GM21529 (cell line): Measurements from ENCODE around the gene KY.
"Not testable (repeated sequence)": the region's sequence is repeated elsewhere in the genome, so short reads cannot be mapped to it uniquely, and the experiment has no call there.

Source experiments
- ATAC-seq: cut with Tn5 transposase; IDR thresholded peaks from one replicate; pipeline ENCODE4 v1.9.1; 2021; ENCODE audit not compliant: unreplicated experiment

The KY gene

GRCh38 chr3:134603956-134604355 lies 46.9 kb downstream of the KY start:
- no peak for ATAC-seq

DNA sequence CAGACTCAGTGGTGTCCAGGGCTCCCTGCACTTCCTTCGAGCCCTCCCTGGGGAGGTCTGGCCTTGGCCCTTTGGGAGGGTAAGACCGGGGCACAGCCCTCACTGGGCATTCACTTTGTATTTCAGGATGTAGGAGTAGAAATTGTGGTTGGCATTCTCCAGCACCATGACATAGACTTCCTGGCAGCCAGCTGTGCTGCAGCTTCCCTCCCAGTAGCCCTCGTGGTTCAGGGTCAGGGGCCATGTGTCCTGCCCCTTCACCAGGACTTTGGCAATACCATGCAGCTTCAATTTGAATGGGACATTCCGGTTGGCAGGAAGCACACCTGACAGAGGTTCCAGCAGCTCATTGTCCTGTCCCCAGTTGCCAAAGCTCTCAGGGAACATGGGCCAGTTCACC lies 47.3 kb downstream of the KY start:
- ATAC-seq = no peak

DNA sequence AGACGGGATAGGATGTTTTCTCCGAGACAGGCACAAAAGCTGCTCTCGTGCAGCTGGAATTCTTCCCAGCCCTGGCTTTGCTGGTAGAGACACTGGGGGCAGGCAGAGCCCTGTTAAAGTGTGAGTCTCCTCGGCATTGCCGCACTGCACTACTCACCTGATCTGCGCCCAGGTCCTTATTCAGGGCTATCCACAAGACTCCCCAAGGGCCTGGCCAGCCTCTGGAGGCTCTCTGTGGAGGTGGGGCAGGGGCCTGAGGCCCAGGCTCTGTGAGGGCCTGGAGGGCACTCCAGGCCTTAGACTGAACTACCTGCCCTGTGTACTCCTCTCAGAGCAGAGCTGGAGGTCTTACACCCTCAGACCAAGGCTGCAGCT lies 48.4 kb downstream of the KY start:
- ATAC-seq = no peak

DNA sequence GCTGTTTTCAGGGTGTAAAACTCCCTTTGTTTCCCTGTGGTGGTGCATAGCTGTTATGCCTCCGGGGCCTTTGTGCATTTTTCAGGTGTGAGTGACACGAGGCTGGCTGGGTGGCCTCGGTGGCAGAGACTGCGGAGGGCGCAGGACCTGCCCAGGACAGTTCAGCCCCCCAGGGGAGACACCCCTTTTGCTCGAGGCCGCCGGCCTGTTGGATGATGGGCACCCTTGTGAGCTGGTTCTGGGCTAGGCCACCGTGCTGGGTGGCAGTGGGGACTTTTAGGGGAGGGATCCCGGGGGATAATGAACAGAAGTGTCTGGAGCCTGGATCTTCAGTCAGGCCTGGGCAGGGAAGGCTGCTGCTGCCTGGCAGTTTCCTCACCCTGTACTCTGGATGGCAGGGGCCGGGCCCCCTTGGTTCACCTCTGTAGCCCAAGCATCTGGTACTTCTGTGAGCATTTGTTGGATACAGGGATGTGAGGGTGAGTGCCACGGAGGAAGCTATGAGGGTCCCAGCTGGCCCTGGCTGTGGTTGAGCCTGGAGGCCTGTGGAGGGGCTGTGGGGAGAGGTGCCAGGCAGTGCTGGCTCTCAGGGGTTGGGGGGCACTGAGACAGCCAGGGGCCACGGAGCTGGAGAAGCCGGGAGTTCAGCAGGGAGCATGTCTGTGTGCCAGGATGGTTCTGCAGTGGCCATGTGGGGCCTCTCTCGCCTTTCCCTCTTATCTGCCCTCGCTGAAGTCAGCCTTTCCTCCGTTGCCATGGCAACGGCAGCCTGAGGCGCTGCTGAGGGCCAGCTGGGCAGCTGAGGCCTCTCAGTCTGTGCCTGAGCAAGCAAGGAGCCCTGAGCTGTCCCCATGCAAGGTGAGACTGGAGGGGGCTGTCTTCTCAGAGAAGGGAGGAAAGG lies 49.0 kb downstream of the KY start:
- no peak for ATAC-seq

GRCh38 chr3:134600685-134601463 lies 49.9 kb downstream of the KY start:
- peak; percentile 79 for ATAC-seq

- peak; percentile 15 for ATAC-seq
These were observed 50.6 kb downstream of the KY start for GRCh38 chr3:134600206-134600605.

GRCh38 chr3:134598763-134599545 lies 51.9 kb downstream of the KY start:
- ATAC-seq = no peak

DNA sequence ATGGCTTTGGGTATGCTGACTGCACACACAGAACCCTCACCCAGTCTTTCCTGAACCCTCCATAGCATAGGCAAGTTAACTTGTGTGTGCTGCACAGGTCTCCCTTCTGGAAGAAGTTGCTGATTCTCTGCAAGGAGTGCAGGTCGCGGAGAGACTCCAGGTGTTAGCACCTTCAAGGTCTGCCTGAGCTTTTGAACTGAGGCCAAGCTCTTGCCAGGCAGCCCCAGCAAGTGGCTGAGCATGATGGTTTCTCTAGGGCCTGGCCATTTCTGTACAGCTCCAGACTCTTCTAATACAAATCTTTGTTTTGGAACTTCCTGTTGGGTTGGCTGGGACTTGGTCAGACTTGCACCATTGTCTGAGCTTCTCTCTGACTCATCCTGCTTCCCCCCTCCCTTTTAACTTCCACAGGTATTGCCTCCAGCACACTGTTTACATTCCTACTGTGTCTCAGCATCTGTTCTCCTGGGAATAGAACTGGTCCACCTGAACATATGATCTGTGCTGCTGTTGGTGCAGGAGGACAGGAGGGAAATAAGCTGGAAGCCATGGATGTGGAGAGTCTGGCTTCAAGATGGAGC lies 53.3 kb downstream of the KY start:
- no peak for ATAC-seq

- not testable (repeated sequence) for ATAC-seq
These were observed 55.8 kb downstream of the KY start for GRCh38 chr3:134594986-134595385.

DNA sequence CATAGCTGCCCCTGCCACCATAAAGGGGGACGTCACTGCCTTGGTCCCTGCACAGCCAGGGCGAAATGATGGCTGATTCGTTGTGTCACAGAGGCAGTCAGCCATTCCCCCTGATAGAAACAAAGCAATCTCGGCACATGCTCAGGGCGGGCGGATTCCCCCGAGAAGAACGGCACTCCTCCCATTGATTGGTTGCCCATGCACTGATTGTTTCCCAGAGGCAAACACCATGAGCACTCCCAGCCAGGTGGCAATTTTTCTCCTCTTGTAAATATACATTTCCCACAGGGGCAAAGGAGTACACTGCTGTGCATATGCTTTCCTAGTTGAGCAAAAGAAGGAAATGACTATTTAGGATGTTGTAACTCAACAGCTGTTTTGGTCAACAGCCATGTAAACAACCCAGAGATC lies 56.5 kb downstream of the KY start:
- no peak for ATAC-seq

DNA sequence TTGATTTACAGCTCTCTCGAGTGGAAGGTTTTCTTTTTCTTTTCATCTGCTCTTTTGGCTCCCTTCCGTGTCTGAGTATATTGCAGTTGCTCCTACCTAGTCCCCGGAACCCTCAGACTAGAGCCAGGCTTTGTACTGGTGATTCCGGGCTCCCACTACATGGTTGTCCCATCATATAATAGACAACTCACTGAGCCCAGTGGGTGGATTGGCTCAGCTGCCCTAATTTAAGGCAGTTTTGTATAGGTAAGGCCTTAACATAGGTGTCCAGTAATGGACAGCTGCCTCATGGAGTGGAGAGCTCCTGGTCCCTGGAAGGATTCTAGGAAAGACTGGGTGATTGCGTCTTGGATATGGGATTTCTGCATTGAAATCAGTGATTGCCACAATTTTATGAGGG lies 58.0 kb downstream of the KY start:
- ATAC-seq = no peak

DNA sequence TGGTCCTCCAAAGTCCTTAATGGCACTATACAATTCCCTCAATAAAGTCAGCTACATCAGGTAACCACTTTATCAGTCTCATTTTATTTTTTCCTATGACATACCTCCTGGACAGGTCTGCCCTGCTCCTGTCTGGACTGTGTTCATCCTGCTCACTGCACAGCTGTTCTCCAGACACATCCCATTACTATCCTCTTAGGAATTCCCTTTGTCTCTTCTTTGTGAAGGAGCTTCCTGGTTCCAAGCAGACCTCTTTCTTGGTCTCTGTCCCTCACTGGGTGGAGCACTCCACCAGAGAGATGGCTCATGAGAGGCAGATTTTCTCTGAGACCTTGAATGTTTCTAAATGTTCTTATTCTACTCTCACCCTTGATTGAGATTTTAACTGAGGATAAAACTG lies 60.1 kb downstream of the KY start:
- ATAC-seq = no peak

DNA sequence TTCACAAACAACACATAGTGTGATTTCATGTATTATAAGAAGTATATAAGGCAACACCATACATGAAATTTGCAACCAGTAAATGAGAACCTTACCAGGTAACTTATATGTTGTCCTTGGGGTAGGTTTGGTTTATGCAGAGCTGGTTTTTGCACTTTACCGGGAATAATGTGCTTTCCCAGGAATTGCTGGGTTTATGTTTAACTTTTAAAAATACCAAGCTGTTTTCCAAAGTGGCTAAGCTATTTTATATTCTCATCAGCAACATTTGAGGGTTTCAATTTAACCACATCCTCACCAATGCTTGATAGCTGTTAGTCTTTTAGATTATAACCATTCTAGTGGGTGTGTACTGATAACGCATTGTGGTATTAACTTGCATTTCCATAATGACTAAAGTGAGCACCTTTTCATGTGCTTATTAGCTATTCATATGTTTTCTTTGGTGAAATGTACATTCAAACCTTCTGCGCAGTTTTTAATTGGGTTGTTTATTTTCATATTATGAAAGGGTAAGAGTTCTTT lies 71.6 kb downstream of the KY start:
- ATAC-seq = no peak

DNA sequence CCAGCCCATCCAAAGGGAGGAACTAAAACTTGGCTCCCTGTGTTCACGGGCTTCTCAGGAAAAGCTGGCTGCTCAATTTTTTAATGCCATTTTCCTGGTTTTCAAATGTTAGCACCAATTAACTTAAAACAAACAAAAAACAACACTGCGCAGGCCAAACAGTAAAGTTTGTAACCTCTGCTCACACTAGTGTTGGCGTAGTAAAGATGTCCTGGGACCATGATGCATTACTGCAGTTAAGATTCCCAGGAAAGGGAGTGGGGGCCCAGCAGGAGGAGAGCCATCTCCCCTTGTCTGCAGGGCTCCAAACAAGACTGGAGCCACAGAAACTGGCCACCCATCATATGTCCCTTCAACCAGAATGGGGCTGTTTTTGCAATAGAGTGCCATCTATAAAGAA lies 74.0 kb downstream of the KY start:
- ATAC-seq = no peak

GRCh38 chr3:134576426-134576825 lies 74.4 kb downstream of the KY start:
- ATAC-seq = no peak

GRCh38 chr3:134569899-134570298 lies 80.9 kb downstream of the KY start:
- ATAC-seq = not testable (repeated sequence)

GRCh38 chr3:134568790-134569189 lies 82.0 kb downstream of the KY start:
- no peak for ATAC-seq

- ATAC-seq = no peak
These were observed 83.2 kb downstream of the KY start for GRCh38 chr3:134567605-134568004.

DNA sequence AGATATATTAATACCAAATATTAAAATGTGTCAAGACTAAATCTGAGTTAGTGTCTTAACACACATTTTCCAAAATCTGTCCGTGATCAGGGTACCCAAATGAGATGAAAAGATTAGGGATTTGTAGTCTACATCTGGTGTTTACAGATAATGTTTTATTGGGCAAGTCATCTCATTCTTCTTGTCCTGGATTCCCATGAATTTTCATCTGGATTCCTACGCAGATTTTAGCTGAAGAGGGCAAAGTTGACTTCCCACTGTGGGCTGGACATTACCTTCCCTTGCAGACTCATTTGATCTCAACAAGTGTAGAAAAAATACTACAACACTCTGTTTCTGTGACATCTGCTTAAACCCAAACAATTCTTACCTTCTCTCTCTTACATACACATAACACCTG lies 85.8 kb downstream of the KY start:
- no peak for ATAC-seq

DNA sequence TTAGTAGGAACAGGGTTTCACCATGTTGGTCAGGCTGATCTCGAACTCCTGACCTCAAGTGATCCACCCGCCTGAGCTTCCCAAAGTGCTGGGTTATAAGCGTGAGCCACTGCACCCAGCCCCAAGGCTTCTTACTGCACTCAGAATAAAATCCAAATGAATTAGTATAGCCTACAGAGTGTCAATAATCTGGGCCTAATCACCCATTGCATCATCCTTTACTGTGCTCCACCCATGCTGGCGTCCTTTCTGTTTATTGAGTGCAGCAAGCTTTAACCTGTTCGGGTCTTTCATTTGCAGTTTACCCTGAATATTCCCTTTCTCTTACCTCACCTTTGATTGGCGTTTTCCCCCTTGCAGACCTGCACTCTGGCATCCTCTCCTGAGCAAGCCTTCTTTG lies 87.2 kb downstream of the KY start:
- no peak for ATAC-seq

GRCh38 chr3:134562055-134562454 lies 88.8 kb downstream of the KY start:
- ATAC-seq = no peak
